Measurements from ENCODE around the gene CEP295NL.
A peak's percentile ranks its signal among the peaks of the same experiment; 100 is the strongest.

The CEP295NL gene

DNA sequence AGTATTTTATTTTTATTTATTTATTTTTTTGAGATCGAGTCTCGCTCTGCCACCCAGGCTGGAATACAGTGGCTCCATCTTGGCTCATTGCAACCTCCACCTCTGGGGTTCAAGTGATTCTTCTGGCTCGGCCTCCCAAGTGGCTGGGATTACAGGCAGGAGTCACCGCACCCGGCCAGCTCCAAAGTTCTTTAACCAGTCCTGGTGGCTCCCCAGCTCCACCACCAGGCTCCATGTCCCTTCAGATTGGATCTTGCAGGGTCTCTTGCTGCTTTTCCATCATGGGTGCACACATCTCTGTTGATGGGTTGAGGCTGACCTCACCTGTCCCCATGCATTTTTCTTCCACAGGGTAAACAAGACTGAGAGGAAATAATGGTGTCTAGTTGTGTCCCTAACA lies 54.0 kb downstream of the CEP295NL start:
- ChIA-PET POLR2A (no interaction called here), CTCF (no interaction called here)
- no peak for DNase-seq (ENCODE audit: extremely low spot score)
- TF ChIP-seq FOXM1 (IDR thresholded peaks at IDR 0.05; ENCODE audit: borderline replicate concordance) (no peak), SUZ12 (IDR thresholded peaks at IDR 0.05) (no peak), ZNF384 (IDR thresholded peaks at IDR 0.05) (no peak), TARDBP (IDR thresholded peaks at IDR 0.05) (no peak), CTBP1 (IDR thresholded peaks at IDR 0.05; ENCODE audit: borderline replicate concordance) (no peak), SP1 (IDR thresholded peaks at IDR 0.05) (no peak), NFRKB (IDR thresholded peaks at IDR 0.05) (no peak), FOXK2 (IDR thresholded peaks at IDR 0.05) (no peak), BHLHE40 (IDR thresholded peaks at IDR 0.05; ENCODE audit: borderline replicate concordance) (no peak)
- TF ChIP-seq, protein P1, sequence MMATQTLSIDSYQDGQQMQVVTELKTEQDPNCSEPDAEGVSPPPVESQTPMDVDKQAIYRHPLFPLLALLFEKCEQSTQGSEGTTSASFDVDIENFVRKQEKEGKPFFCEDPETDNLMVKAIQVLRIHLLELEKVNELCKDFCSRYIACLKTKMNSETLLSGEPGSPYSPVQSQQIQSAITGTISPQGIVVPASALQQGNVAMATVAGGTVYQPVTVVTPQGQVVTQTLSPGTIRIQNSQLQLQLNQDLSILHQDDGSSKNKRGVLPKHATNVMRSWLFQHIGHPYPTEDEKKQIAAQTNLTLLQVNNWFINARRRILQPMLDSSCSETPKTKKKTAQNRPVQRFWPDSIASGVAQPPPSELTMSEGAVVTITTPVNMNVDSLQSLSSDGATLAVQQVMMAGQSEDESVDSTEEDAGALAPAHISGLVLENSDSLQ (IDR thresholded peaks at IDR 0.05) = no peak

DNA sequence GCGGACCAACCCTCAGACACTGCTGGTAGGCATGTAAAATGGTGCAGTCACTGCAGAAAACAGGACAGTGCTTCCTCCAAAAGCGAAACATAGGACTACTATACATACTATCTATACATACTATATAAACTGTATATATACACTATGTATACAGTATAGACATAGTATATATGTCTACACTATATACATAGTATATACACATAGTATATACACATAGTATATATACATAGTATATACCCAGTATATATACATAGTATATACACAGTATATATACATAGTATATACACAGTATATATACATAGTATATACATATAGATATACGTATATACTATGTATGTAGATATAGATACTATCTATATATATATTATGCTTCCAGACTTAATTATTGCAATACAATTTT lies 55.9 kb downstream of the CEP295NL start:
- ChIA-PET CTCF (no interaction called here), POLR2A (no interaction called here)

DNA sequence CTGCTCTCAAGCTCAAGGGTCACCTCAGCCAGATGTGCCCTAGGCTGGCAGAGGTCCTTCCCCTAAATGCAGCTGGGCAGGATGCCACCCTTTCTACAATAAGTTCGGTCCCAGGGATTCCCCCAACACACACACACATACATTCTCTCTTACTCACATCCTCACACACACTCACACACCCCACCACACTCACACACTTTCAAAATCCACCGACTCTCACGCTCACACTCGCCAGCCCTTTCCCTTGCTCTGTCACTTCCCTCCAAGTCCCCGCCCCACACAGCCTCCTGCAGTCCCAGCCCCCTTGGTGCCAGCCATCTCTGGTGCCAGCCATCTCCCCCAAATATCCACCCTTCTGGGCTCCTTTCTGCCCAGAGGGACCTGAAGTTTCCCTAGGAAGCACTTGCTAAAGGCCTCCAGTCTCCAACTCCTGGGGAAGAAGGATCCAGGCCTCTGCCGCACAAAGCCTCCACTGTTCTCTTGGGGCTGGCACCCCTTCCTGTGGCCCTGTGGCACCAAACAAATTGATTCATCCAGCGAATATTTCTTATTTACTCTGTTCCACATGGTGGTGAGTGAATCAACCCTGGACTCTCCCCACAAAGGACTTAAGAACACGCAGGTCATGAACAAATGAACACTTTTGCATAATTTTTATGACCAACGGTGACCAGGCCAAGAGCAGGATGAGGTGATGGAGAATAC lies 58.5 kb downstream of the CEP295NL start:
- ChIA-PET POLR2A (no interaction called here), CTCF (no interaction called here)
- TF ChIP-seq, protein P1 (IDR thresholded peaks at IDR 0.05) = no peak
- TF ChIP-seq HDGF (IDR thresholded peaks at IDR 0.05; ENCODE audit: borderline replicate concordance) = no peak
- TF ChIP-seq TARDBP (IDR thresholded peaks at IDR 0.05) = no peak
- no peak for TF ChIP-seq SP1 (IDR thresholded peaks at IDR 0.05)
- TF ChIP-seq SUZ12 (IDR thresholded peaks at IDR 0.05) = no peak
- TF ChIP-seq ELF4 (IDR thresholded peaks at IDR 0.05) = no peak
- TF ChIP-seq L3MBTL2 (conservative IDR thresholded peaks at IDR 0.05) = no peak
- TF ChIP-seq ZNF384 (IDR thresholded peaks at IDR 0.05) = no peak
- no peak for TF ChIP-seq NFRKB (IDR thresholded peaks at IDR 0.05)
- TF ChIP-seq CTBP1 (IDR thresholded peaks at IDR 0.05; ENCODE audit: borderline replicate concordance) = no peak
- no peak for DNase-seq (ENCODE audit: extremely low spot score)

More for the DNA sequence above, 55.9 kb downstream of the CEP295NL start:
- TF ChIP-seq SP1 (IDR thresholded peaks at IDR 0.05) = no peak
- no peak for TF ChIP-seq ARNT (IDR thresholded peaks at IDR 0.05)
- DNase-seq (ENCODE audit: extremely low spot score) = no peak

DNA sequence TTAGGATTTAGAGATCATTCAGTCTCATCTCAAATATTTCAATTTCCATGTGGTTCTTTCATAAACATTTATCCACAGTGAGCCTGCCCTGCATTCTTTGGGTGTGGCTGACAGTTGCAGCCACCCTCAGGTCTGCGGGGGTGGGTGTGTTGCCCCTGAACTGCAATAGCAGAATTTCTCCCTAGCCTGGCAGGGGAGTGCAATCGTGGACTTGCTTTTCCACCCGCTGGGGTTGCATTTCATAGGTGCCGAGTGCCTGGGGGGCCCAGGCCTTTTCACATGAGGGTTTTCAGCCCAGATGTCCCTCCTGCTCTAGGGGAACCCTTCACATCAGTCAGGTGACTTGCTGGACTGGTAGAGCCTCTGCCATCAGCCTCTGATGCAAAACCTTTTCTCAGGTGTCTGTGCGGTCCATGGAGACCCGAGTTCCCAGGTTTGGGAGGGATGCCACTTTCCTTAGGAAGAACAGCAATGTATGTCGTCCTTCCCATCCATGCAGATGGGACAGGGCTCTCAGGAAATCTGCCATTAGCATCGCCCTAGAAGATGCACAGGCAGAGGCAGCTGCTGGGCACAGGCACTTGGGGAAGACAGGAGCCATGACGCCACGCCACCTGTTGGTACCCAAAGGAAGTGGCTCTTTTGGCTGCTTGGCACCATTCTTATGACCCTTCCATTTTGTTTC lies 60.0 kb downstream of the CEP295NL start:
- ChIA-PET POLR2A (interaction anchor here (1.3 kb wide), 1 partner anchor 10 kb away, joined by 3 read pairs; no protein-coding TSS in a partner anchor), CTCF (interaction anchor here (0.8 to 1.0 kb wide), 2 partner anchors 10 to 56 kb away, joined by 3 to 7 read pairs; no protein-coding TSS in a partner anchor)
- TF ChIP-seq ELF4 (IDR thresholded peaks at IDR 0.05) = no peak
- TF ChIP-seq TARDBP (IDR thresholded peaks at IDR 0.05) = no peak
- TF ChIP-seq FOXA1 (IDR thresholded peaks at IDR 0.05) = no peak
- TF ChIP-seq ARNT (IDR thresholded peaks at IDR 0.05) = no peak
- no peak for TF ChIP-seq LEF1 (IDR thresholded peaks at IDR 0.05; ENCODE audit: borderline replicate concordance)
- TF ChIP-seq SUZ12 (IDR thresholded peaks at IDR 0.05) = no peak
- TF ChIP-seq FOXM1 (IDR thresholded peaks at IDR 0.05; ENCODE audit: borderline replicate concordance) = no peak
- no peak for TF ChIP-seq FOXK2 (IDR thresholded peaks at IDR 0.05)
- TF ChIP-seq, protein P1 (IDR thresholded peaks at IDR 0.05) = no peak
- TF ChIP-seq ZNF384 (IDR thresholded peaks at IDR 0.05) = no peak
- no peak for TF ChIP-seq BHLHE40 (IDR thresholded peaks at IDR 0.05; ENCODE audit: borderline replicate concordance)
- TF ChIP-seq NFRKB (IDR thresholded peaks at IDR 0.05) = no peak
- no peak for TF ChIP-seq HDGF (IDR thresholded peaks at IDR 0.05; ENCODE audit: borderline replicate concordance)
- TF ChIP-seq CTBP1 (IDR thresholded peaks at IDR 0.05; ENCODE audit: borderline replicate concordance) = no peak
- no peak for TF ChIP-seq SP1 (IDR thresholded peaks at IDR 0.05)
- no peak for TF ChIP-seq L3MBTL2 (conservative IDR thresholded peaks at IDR 0.05)
- DNase-seq (ENCODE audit: extremely low spot score) = peak; percentile 59

DNA sequence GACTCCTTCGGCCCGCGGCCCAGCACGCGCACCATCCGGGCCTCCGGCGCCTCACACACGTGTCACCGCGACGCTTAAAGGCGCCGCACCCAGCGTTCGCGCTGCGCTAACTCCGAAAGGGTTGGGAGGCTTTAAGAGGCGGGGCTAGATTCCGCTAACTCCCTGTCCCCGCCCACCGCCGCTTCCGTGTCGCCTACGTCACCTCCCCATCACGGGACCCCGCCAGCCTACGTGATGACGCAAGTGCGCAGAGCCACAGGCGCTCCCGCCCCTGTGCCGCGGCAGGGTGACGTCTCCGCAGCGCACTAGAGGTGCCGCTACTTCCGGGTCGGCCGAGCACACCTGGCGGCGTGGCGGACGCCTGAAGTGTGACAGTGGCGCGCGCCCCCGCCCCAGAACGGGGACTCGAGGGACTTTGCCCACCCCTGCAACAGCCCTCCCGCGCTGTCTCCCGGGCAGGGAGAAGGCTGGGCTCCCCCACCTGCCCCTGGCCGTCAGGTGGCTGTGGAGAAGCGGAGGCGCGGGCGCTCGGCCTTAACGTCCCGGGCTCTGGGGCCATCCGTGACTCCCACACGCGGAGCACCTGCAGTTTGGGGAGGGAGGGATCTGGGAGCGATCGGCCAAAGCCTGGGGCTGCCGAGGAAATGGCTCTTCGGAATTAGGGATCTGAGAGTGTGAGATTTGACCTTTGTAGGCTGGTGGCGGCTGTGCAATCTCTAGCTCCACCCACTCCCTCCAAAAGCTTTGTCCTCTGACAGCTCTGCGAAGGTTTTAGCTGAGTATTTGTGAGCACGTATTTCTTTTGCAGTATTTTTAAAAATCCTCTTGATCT lies 62.0 kb downstream of the CEP295NL start, which contains the start of gene USP36:
TSS of gene USP36 (minus strand) at position 35 of the 832 bp plus-strand sequence. CDS start 4,451 bp downstream, outside the sequence.
- TF ChIP-seq FOXA1 (IDR thresholded peaks at IDR 0.05) (no peak), NFRKB (IDR thresholded peaks at IDR 0.05) (no peak), BHLHE40 (IDR thresholded peaks at IDR 0.05; ENCODE audit: borderline replicate concordance) (no peak), FOXM1 (IDR thresholded peaks at IDR 0.05; ENCODE audit: borderline replicate concordance) (peak; percentile 63; the same call in 1 of the 2 replicates), L3MBTL2 (conservative IDR thresholded peaks at IDR 0.05) (peak; percentile 74), LEF1 (IDR thresholded peaks at IDR 0.05; ENCODE audit: borderline replicate concordance) (no peak), ELF4 (IDR thresholded peaks at IDR 0.05) (peak; percentile 99), FOXK2 (IDR thresholded peaks at IDR 0.05) (no peak), ZNF384 (IDR thresholded peaks at IDR 0.05) (no peak), SP1 (IDR thresholded peaks at IDR 0.05) (peak; percentile 79), SUZ12 (IDR thresholded peaks at IDR 0.05) (no peak), HDGF (IDR thresholded peaks at IDR 0.05; ENCODE audit: borderline replicate concordance) (peak; percentile 93), TARDBP (IDR thresholded peaks at IDR 0.05) (peak; percentile 92), CTBP1 (IDR thresholded peaks at IDR 0.05; ENCODE audit: borderline replicate concordance) (peak; percentile 61; the same call in 1 of the 2 replicates), ARNT (IDR thresholded peaks at IDR 0.05) (no peak)
- TF ChIP-seq, protein P1 (IDR thresholded peaks at IDR 0.05) = peak; percentile 63
- peak; percentile 99 for DNase-seq (ENCODE audit: extremely low spot score)
- ChIA-PET CTCF (interaction anchor here (1.1 kb wide), 1 partner anchor 25 kb away, joined by 3 read pairs; no protein-coding TSS in a partner anchor), POLR2A (interaction anchor here (0.6 to 2.5 kb wide), 11 partner anchors 12 to 134 kb away, joined by 3 to 9 read pairs (median 3); no protein-coding TSS in a partner anchor)
